GM21786 (cell line): ENCODE data around the gene LUM.

Experiments used
- ATAC-seq: cut with Tn5 transposase; IDR thresholded peaks from one replicate; pipeline ENCODE4 v1.9.1; 2021; ENCODE audit not compliant: unreplicated experiment

Gene LUM, protein sequence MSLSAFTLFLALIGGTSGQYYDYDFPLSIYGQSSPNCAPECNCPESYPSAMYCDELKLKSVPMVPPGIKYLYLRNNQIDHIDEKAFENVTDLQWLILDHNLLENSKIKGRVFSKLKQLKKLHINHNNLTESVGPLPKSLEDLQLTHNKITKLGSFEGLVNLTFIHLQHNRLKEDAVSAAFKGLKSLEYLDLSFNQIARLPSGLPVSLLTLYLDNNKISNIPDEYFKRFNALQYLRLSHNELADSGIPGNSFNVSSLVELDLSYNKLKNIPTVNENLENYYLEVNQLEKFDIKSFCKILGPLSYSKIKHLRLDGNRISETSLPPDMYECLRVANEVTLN

DNA sequence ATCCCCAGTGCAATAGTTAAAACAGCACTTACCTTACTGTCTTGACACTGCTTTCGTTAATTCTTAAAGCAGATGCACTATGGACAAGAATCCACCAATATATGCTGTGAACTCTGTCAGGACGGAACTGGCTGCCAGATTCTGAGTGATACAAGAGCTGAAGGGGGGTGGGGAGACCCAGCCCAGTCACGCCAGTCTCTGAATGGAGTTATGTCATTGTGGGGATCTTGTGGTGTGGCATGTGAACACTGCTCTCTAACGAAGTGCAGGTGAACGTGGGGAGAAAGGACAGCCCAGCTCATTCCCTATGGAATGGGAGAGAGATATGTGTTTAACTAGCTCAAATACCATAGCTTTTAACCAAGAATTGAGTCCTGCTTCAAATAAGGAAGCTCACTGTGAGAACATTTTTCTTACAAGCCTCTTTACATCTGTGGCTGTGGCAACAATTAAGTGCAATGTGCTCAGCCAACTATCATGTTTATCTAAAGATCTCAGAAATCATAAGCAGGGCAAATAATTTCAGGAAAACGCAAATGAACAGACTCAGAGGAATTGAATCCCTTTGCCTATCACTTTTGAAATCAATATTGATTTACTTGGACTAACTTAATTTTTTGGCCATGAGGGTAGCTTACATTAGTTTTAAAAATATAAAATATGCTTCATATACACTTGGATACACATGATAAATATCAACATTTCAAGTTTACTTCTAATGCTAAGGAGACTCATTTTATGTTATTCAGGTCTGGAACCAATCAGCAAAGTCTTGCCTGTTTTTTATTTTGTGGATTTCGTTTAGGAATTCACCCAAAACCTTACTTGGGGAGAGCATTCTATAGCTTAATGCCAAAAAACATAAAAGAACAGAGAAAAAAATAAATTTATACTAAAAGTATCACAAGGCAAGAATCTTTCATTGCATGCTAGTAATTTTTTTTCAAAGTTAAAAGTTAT, at the start of gene LUM:
Gene LUM, minus strand, starts transcription at position 129 of the 960 bp plus-strand sequence. CDS start 2,515 bp downstream, outside the sequence.
- no peak for ATAC-seq

DNA sequence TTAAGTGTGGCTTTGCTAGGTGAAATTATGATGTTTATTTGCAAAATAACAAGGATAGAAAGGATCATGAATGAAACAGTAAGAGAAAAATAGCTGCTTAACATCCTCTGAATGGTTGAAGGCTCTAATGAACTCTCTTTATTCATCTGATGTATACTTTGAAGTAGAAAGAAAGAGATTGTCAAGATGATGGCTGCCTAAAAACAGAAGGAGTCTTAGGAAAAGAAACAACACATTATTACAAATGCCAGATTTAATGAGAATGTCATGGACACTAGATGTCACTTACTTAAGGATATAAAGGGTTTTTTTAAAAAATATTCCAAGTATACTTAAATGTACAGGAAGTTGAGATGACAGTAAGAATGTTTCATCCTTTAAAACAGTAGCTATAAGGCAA, 49.7 kb upstream of the LUM start:
- ATAC-seq = no peak

DNA sequence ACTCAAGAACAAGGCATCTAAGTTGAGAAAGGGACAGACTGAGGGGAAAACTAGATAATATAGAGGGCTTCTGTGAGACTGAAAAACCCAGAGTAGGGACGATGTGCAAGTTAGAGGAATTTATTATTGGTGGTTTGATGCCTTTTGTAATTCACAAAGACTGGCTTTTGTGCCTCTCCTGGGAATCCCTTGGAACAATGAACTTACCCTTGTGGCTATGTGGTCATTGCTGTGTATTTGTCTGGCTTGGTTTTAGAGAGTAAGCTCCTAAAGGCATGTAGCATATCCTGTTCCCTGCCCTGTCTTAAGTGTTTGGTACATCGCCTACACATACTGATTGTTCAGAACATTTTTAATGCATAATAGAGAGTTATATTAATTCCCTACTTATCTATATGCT, 44.7 kb upstream of the LUM start:
- no peak for ATAC-seq

DNA sequence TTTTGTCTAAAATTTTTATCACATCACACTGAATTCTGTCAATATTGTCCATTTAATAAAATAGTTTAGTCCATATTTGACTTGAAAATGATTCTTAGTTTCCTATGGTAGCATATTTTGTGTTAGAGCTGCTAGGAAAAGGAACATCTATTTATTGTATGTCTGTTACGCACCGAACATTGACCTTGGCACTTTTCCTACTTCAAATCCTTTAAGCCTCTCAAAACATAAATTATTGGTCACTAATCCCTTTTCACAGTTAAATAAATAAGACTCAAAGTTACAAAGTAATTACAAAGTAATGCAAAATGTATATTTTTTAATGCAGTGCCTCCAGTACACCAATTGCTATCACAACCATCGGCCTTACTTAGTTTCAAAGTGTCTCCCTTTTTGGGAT, 42.8 kb upstream of the LUM start:
- ATAC-seq = no peak

DNA sequence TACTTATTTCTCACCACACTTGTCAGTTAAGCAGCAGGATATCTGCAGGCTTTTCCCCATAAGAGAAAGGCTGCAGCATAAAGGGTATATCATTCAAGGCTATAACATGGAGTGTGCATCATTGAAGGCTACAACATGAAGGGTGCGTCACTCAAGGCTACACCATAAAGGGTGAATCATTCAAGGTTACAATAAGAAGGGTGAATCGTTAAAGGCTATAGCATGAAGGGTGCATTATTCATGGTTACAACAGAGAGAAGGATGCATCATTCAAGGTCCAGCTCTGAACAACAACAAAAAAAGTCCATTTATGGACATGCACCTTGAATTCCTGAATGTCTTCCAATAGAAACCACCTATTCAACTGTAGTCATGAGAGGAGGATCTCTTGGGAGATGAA, 32.8 kb upstream of the LUM start:
- ATAC-seq = no peak

DNA sequence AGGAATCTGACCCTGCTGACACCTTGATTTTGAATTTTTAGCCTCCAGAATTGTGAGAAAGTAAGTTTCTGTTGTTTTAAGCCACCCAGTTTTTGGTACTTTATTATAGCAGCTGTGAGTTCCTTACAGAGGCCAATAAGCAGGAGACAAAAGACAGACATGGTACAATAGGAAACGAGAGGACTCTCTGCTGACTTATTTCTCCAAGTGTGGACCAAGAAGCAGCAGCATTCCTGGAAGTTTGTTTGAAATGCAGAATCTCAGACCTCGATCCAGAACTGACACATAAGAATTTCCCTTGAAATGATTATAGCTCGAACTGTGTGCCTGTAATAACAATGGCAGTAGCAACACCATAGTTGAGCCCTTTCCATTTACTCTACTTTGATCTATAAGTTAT, 31.9 kb upstream of the LUM start:
- ATAC-seq = no peak

DNA sequence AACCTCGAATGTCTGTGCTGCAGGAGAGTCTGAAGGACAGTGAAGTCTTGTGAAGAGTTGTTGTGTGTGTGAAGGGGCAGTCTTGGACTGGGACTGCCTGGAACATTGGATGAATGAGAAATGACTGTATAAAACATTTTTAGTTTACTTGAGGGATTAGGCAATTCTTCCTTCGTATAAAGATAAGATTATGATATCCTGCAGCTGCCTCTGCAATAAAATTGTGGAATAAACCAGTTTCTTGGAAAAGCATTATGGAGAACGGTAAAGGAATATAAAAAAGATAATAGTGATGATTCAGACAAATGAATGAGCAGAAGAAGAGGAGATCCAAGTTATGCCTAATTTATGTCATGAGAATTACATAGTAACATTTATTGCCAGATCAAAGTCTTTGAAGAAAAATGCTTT, 30.9 kb upstream of the LUM start:
- ATAC-seq = no peak

DNA sequence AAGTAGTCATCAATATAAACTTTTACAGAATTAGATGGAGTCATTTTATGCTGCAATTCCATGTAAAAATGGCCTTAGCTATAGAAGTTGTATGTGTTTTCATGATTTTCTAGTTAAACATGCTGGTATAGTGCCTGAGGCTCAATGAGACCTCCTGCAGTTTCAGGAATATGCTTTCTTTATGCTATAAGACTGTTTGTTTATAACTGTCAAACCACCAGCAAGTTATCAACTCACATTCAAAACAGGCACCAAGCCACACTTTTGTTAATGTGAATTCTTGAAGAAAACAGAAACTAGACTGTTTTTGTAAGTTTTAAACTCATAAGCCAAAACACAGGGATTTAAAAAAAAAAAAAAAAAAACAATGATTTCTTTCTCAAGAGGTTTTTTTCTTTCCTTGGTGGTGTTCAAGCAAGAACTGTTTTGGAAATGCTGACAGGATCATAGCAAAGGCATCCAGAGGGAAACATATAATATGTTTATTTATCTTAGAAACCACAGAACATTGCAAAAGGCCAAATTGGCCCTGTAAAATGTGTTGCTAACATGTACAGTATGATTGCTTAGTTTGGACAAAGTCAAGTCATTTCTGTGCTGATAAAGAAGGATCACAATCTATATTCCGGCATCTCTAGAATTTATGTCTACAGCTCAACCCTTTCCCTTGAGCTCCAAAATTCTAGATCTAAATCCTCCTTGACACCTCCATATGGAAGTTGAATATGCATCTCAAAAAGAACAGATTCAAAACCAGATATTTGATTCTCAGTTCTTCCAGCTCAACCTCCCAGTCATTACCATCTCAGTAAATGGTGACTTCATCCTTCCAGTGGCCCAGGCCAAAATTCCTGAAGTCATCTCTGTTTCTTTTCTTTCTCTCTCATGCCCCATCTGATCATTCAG, 29.0 kb upstream of the LUM start:
- no peak for ATAC-seq

DNA sequence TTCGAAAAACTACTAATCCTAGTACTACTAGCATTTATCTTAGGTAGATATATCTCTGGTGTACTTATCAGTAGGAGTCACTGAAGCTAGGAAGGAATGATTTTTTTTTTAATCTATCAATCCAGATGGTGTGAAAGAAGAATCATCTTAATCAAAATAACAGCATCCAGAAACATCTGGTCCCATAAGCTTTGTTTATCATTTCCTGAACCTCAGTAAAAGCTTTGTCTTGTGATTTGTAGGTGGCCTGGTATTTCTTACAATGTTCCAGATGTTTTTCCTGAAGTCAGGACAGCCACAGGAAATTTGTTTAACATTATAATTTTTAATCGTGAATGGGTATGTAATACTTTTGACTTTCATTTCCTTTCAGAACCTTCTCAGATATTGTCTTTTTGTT, 28.0 kb upstream of the LUM start:
- no peak for ATAC-seq

DNA sequence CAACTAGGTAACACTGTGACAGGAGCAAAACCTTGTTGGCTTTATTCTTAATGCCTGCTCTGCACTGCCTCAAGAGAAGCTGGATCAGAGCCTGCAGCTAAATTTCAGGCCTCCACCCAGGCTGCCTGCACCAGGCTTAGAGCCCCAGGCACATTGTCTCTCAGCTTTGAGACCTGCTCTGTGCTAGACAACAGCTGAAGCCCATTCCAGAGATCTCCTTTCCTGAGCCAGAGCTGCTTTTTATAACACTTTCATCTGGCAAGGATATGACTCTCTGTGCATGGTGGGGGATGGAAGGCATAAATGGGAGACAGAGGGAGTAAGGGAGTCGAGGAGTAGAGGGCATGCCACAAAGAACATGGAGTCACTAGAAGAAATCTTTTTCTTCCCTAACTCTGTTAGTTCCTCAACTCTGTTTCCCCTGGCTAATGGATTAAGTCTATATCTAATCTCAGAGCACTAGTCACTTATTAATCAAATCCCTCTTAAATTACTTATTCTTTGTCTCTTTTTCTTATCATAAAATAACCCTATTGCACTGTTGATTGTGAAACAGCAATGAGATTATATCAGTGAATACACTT, 27.1 kb upstream of the LUM start:
- no peak for ATAC-seq

DNA sequence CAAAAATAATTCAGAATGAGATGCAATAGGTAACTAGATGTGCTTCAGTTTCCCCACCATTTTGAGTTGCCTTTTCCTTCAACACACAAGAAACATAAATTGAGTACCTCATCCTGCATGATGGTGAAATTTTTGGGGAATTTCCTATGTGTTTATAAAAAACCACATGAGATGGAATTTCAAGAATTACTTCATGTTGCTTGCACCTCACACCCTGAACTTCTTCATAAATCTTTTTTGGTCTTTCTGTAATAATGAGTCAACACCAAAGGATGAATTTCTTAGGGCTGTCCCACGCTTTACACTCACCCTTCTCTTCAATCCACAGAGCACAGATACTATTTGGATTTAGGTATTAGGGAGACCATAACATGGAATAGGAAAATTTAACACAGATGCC, 22.6 kb upstream of the LUM start:
- ATAC-seq = no peak

DNA sequence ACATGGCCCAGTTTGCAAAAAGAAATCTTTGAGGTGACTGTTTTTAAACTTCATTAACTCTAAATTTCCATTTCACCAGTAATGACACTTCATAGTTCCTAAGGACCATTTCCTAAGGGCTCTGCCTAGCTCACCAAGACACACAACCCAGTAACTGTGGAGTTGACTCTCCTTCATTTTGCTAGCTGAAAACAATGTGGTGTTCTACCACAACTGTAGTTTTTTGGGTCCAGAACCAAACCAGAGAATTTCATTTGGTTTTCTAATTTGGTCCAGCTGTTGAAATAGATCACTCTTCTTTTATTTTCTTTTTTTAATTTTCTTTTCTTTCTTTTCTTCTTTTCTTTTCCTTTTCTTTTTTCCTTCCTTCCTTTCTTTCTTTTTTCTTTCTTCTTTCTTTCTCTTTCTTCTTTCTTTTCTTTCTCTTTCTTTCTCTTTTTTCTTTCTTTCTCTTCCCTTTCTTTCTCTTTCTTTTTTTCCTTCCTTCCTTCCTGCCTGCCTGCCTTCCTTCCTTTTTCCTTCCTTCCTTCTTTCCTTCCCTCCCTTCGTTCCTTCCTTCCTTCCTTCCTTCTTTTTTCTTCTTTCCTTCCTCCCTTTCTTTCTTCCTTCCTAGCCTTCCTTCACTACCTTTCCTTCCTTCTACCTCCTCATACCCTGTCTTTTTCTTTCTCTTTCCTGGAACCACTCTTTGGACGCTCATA, 18.5 kb upstream of the LUM start:
- no peak for ATAC-seq

DNA sequence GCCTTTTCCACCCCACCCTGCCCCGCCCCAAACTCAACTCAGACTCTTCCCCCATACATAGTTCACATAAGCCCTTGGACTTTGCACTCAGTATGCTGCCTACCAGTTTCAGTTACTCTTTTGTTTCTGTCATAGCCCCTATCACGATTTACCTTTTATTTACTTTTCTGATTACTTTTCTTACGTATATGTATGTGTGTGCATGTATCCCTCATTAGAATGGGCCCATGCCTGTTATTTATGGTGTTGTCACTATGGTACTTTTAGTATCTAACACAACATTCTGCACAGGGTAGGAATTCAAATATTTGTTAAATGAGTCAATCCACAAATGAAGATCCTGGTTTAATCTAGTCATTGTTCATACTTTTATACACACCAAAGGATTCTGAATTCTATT, 16.5 kb upstream of the LUM start:
- no peak for ATAC-seq

DNA sequence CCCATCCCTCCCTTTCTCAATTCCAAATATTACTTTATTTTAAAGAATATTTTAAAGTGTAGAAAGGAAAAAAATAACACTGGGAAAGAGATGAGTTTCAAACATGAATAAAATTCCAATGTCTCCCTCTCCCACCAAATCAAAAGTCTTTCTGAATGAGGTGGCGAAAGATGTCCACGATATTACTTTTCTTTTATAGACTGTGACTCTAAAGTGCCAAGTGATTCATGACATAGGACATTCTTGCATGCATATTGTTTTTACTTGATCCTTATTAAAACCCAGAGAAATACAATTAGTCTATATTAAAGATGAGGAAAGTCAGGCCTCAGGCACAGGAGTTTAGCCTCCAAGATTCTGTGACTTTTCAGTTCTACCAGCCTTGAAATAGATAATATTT, 16.0 kb upstream of the LUM start:
- no peak for ATAC-seq

DNA sequence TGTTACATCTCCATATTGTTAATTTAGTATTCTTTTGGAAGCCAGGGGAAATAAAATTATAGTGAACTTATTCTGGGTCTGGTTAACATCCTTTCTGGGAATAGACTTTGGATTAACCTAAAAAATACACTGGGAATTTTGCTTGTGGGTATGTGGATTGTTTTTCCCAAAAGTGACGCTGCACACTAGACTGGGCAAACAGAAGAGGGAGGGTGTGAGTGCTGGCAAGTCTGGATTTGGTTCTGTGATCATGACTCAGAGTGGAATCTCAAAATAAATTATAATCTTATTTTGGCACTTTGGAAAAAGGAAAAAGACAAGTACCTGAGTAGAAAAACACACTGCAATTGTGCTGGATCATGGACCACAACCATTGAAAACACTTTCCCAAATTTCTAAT, 15.2 kb upstream of the LUM start:
- ATAC-seq = no peak

DNA sequence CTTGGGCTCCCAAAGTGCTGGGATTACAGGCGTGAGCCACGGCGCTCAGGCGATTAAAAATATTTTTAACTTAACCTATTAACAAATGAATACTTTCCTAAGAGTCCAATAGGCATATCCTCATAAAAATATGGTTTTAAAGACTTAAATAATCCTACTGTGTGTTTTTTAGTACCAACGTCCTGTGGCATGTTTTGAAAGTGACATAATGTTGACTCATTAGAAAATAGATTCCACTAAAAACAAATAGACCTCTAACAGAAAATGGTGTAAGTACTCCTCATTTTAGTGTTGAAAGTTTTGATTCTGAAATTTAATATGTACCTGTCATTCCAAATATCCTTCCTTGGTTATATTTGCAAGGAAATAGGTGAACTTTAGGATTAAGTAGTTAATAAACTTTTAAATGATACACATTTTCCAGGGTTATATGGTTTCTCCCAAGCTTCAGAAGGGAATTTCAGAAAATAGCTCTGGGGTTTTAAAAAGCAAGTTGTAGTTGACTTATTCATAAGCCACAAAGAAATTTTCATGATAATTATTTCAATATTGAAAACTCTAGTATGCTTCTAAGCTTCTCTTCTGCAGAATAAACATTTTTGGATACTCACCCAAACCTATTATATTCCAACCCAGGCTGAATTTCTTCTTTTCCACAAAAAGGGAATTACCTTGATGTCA, 12.1 kb upstream of the LUM start:
- ATAC-seq = no peak

DNA sequence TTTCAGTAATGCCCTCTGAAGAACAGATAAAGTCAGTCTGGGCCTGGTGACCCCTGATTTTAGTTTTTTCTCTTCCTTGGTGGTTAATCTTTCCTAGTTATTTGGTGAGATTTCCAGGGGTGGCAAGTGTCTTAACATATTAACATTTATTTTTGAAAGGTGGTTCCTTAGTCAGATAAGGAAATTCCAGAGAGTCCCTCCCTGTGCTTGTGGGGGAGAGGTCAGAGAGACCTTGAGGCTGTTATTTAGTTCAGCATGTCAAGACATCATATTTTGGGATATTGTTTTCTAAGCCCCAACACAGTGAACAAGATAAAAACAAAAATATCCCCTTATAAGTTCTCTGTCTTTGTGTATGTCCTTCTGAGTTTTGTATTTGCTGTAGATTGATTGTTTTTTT, 9.5 kb upstream of the LUM start:
- ATAC-seq = no peak

DNA sequence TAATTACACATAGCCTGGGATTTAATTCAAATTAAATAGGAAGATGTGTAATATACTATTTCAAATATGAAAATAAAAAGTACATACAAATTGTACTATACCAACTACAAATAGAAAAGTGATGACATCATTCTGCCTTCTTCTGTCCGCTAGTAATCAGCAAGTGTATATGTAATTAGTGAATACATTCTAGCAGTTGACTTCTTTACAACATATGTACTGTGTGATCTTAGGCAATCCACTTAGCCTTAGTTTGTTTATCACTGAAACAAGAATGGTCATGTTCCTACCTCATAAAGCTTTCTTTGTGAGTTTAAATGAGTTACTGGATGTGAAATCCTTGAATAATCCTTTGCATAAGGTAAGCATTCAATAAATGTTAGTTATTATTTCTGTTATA, 7.8 kb upstream of the LUM start:
- no peak for ATAC-seq

DNA sequence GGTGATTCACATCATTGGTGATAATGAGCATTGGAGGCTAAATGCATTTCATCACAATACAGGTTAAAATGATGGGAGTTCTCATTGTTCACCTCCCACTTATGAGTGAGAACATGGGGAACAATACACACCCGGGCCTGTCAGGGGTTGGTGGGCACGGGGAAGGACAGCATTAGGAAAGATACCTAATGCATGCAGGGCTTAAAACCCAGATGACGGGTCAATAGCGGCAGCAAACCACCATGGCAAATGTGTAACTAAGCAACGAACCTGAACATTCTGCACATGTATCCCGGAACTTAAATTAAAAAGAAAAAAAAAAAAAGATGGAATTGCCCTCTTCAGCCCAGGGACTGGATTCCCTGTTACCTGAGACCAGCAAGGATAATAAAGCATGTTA, 2.3 kb upstream of the LUM start:
- ATAC-seq = no peak
